ENCODE measurements around the gene MYLK4.

MYLK4 gene

DNA sequence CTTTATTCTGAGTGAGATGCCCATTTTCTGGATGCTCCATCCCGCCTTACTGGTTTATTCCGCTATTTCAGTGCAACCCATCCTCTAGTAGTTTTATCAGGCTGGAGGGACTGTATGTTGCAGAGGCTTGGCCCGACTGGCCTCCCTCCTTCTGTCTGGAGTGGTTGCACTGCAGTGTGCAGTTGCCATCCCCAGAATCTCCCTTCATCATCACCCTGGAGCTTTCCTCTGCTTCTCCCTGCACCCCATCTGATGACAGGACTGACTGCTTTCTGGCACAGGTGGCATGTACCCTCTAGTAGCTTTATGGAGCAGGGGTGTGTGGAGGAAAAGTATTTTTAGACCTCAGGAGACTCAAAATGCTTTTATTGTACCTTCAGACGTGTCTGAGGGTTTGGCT is 35.5 kb upstream of the MYLK4 start:
- H3K4me3 ChIP-seq (replicated peaks; ENCODE audit: low read depth, low read length), result no peak overlapping the region
- DNase-seq (ENCODE audit: extremely low read depth, low read depth), result no peak
- TF ChIP-seq, protein P1, sequence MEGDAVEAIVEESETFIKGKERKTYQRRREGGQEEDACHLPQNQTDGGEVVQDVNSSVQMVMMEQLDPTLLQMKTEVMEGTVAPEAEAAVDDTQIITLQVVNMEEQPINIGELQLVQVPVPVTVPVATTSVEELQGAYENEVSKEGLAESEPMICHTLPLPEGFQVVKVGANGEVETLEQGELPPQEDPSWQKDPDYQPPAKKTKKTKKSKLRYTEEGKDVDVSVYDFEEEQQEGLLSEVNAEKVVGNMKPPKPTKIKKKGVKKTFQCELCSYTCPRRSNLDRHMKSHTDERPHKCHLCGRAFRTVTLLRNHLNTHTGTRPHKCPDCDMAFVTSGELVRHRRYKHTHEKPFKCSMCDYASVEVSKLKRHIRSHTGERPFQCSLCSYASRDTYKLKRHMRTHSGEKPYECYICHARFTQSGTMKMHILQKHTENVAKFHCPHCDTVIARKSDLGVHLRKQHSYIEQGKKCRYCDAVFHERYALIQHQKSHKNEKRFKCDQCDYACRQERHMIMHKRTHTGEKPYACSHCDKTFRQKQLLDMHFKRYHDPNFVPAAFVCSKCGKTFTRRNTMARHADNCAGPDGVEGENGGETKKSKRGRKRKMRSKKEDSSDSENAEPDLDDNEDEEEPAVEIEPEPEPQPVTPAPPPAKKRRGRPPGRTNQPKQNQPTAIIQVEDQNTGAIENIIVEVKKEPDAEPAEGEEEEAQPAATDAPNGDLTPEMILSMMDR (IDR thresholded peaks at IDR 0.05; ENCODE audit: low read depth, low read length, missing control alignments), result no peak

DNA sequence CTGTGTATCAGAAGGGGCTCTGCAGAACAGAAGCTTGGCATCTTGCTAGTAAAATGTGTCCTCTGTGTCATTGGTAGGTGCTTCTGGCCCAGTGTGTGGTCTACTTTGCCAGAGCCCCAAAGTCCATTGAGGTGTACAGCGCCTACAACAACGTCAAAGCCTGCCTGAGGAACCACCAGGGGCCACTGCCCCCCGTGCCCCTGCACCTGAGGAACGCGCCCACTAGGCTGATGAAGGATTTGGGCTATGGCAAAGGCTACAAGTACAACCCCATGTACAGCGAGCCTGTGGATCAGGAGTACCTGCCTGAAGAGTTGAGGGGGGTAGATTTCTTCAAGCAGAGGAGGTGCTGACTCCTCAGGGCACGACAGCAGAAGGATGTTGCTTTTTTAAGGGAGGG is 34.2 kb upstream of the MYLK4 start:
- TF ChIP-seq, protein P1 (IDR thresholded peaks at IDR 0.05; ENCODE audit: low read depth, low read length, missing control alignments), result no peak
- DNase-seq (ENCODE audit: extremely low read depth, low read depth), result no peak
- no peak overlapping the region for H3K4me3 ChIP-seq (replicated peaks; ENCODE audit: low read depth, low read length)

DNA sequence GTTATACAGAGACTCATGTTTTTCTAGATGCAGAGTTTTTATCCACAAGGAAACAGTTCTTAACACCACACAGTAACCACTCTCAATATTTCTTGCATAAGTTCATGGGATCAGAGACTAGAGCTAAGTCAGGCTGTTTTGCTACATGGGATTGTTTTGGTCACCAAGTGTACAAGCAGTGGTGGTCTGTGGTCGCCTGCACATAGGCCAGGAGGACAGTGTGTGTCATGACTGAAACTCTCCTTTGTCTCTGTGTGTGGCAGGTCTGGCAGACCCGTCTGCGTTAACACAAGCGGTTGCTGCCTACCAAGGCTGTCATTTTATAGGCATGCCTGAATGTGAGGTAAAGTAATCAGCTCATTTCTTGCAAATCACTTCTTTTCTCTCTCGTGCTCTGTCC is 33.3 kb upstream of the MYLK4 start:
- TF ChIP-seq, protein P1 (IDR thresholded peaks at IDR 0.05; ENCODE audit: low read depth, low read length, missing control alignments), result no peak
- DNase-seq (ENCODE audit: extremely low read depth, low read depth), result no peak

DNA sequence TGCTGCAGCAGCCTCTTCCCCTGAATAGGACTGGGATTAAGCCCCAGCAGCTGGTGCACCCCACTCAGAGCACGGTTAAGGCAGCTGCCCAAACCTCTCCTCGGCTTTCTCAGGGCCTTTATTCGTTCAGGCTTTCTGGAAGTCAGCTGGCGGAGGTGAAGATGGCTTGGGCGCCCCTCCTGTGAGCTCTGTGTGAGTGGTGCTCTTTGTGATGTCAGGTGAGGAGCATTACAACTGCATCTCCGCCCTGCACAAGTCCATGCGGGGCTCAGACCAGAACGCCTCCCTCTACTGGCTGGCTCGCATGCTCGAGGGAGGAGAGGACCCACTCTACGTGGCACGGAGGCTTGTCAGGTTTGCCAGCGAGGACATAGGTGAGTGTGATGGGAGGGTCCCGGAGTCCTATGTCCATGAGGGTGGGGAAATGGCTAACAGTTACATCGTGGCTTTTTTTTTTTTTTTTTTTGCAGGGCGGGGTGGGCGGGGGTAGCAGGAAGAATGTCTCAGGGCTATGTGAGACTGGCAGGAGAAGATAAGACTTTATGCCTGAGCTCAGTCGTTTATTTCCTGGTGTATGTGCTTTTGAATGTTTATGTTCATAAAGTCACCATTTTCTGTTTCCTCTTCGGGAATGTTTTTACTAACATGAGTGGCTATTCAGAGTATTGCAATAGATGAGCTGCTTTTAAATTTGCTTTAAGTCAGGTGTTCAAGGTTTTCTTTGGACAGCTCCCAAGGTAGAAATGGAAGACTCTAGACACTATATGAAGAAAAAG is 32.7 kb upstream of the MYLK4 start:
- TF ChIP-seq, protein P1 (IDR thresholded peaks at IDR 0.05; ENCODE audit: low read depth, low read length, missing control alignments), result no peak
- DNase-seq (ENCODE audit: extremely low read depth, low read depth), result no peak
- H3K4me3 ChIP-seq (replicated peaks; ENCODE audit: low read depth, low read length), result no peak overlapping the region

More for the DNA sequence above, 33.3 kb upstream of the MYLK4 start:
- no peak overlapping the region for H3K4me3 ChIP-seq (replicated peaks; ENCODE audit: low read depth, low read length)

DNA sequence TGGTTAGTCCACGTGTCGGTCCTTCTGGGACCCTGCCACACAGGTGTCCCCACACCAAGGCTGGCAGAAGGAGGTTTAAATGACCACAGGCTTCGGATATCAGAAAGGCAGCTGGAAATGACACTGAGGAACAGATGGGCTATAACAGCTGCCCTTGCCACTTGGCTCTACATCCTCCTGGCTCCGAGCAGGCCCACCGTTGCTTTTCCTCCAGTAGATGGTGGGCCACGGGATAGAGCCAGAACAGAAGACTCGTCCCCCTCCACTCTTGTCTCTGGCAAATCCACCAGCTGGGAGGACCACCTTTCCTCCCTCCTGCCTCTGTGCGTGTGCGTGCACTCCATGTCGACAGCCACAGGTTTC is 32.1 kb upstream of the MYLK4 start:
- H3K4me3 ChIP-seq (replicated peaks; ENCODE audit: low read depth, low read length), result no peak overlapping the region
- no peak for DNase-seq (ENCODE audit: extremely low read depth, low read depth)
- TF ChIP-seq, protein P1 (IDR thresholded peaks at IDR 0.05; ENCODE audit: low read depth, low read length, missing control alignments), result no peak

DNA sequence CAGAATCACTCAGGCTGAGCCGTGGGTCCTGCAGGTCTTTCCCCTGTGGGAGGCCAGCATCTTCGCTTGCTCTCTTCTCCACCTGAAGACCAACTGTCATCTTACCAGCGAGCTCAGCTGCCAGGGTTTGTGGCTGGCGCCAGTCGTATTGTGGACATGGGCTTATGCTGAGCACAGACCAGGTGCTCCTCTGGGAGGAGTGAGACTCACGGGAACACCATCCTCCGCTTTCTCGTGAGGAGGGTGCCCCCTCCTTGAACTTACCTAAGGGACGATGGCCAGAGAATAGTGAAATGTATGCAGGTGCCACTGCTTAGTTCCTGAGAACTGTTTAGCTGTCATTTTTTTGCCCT is 31.6 kb upstream of the MYLK4 start:
- H3K4me3 ChIP-seq (replicated peaks; ENCODE audit: low read depth, low read length), result no peak overlapping the region
- no peak for DNase-seq (ENCODE audit: extremely low read depth, low read depth)
- TF ChIP-seq, protein P1 (IDR thresholded peaks at IDR 0.05; ENCODE audit: low read depth, low read length, missing control alignments), result no peak
